HG02759 (cell line): ENCODE measurements around the gene SFTPB.
"Not testable (repeated sequence)": the region's sequence is repeated elsewhere in the genome, so short reads cannot be mapped to it uniquely, and the experiment has no call there.

Experiments used
- ATAC-seq: cut with Tn5 transposase; IDR thresholded peaks from one replicate; pipeline ENCODE4 v1.9.1; 2021; ENCODE audit warnings: mild to moderate bottlenecking, moderate library complexity; ENCODE audit not compliant: unreplicated experiment

Gene SFTPB

GRCh38 chr2:85659324-85659981, 8.5 kb downstream of the SFTPB start:
- no peak for ATAC-seq

- ATAC-seq: not testable (repeated sequence)
These were observed 10.6 kb downstream of the SFTPB start for GRCh38 chr2:85657399-85657798.

GRCh38 chr2:85656468-85656867, 11.5 kb downstream of the SFTPB start:
- no peak for ATAC-seq

GRCh38 chr2:85655961-85656417, 12.0 kb downstream of the SFTPB start:
- no peak for ATAC-seq

GRCh38 chr2:85653996-85654395, 14.0 kb downstream of the SFTPB start:
- no peak for ATAC-seq

- ATAC-seq: no peak
These were observed 15.9 kb downstream of the SFTPB start for GRCh38 chr2:85652056-85652455.

- ATAC-seq: no peak
These were observed 16.9 kb downstream of the SFTPB start for GRCh38 chr2:85651097-85651496.

- ATAC-seq: no peak
These were observed 17.5 kb downstream of the SFTPB start for GRCh38 chr2:85650456-85650855.

- no peak for ATAC-seq
These were observed 18.5 kb downstream of the SFTPB start for GRCh38 chr2:85649201-85650190.

GRCh38 chr2:85648619-85649018, 19.4 kb downstream of the SFTPB start:
- ATAC-seq: no peak

GRCh38 chr2:85647823-85648526, 20.0 kb downstream of the SFTPB start:
- ATAC-seq: no peak

- no peak for ATAC-seq
These were observed 21.8 kb downstream of the SFTPB start for GRCh38 chr2:85646166-85646565.

- no peak for ATAC-seq
These were observed 23.1 kb downstream of the SFTPB start for GRCh38 chr2:85644909-85645308.

- no peak for ATAC-seq
These were observed 25.3 kb downstream of the SFTPB start for GRCh38 chr2:85642725-85643124.

- ATAC-seq: no peak
These were observed 32.4 kb downstream of the SFTPB start for GRCh38 chr2:85635636-85636035.

- ATAC-seq: no peak
These were observed 33.0 kb downstream of the SFTPB start for GRCh38 chr2:85635011-85635410.

- ATAC-seq: no peak
These were observed 36.7 kb downstream of the SFTPB start for GRCh38 chr2:85631316-85631715.

GRCh38 chr2:85628658-85629057, 39.3 kb downstream of the SFTPB start:
- ATAC-seq: no peak

GRCh38 chr2:85623991-85624390, 44.0 kb downstream of the SFTPB start:
- no peak for ATAC-seq

- ATAC-seq: no peak
These were observed 46.7 kb downstream of the SFTPB start for GRCh38 chr2:85621338-85621737.

GRCh38 chr2:85619617-85620016, 48.4 kb downstream of the SFTPB start:
- ATAC-seq: no peak
